Right atrium auricular region (tissue), 2 donors: ENCODE measurements around the gene ST6GALNAC1. TPM values are rescaled to one million over a fixed set of nuclear protein-coding genes. Genes with fewer than 3 reads are reported as not detected.

ENCODE experiments used
- DNase-seq: peaks from one replicate; pipeline ENCODE4 v3.0.0-alpha.2; 2019; ENCODE audit warnings: low spot score
- H3K27ac ChIP-seq, 2 donors: fragments of 200-600 bp; sonication (generic); 1 replicate in 1 of 2; 2 replicates in 1 of 2; pipeline ENCODE4 v1.5.1; 2016 to 2019
- H3K27me3 ChIP-seq, 2 donors: fragments of 200-600 bp; sonication (generic); one replicate each; pipeline versions ENCODE4 v1.5.1 to v1.6.0; 2017 to 2019
- H3K36me3 ChIP-seq: fragments of 200-600 bp; sonication (generic); one replicate; pipeline ENCODE4 v1.5.1; 2016
- H3K4me1 ChIP-seq, 2 donors: fragments of 200-600 bp; sonication (generic); one replicate each; pipeline versions ENCODE4 v1.5.1 to v1.6.0; 2017 to 2019
- H3K4me3 ChIP-seq, 2 donors: fragments of 200-600 bp; sonication (generic); 1 replicate in 1 of 2; 2 replicates in 1 of 2; pipeline ENCODE4 v1.5.1; 2017 to 2019; ENCODE audit warnings: mild to moderate bottlenecking in 1 of 2, moderate library complexity in 1 of 2
- H3K9me3 ChIP-seq, 2 donors: fragments of 200-600 bp; sonication (generic); one replicate each; pipeline ENCODE4 v1.5.1; 2019
- total RNA-seq, 2 donors: library from RNA; depleted of rRNA; stranded (reverse); fragments of >200 nt; gene quantifications; one replicate each; pipeline ENCODE4 v1.1.0, GENCODE V29; 2016
- TF ChIP-seq, protein P1 (sequence below), 2 donors: fragments of 200-600 bp; sonication (generic); IDR thresholded peaks; one replicate each; pipeline ENCODE4 v1.5.1; 2019; ENCODE audit warnings: antibody characterized with exemption in 2 of 2

ST6GALNAC1 gene
- total RNA-seq, 2 donors from 2014 or later, result 2.4 to 7.1 TPM

DNA sequence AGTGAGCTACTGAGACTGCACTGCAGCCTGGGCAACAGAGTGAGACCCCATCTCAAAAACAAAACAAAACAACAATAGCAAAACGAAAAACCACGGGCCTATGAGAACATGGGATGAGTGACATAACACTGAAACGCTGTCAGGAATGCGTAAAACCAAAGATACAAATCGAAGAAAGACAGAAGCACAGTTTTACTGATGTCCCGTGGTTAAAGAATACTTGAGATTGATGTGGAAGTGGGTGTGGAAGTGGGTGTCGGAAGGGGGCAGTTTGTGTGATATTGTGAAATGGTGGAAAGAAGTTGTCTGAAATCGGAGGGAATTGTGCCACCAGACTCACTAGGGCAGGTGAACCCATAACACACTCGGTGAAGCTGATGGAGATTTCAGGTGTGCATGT lies 67.4 kb downstream of the ST6GALNAC1 start:
- Histone ChIP-seq H3K36me3 (no peaks in the 10 kb centered on the region), H3K4me1 (no peaks in the 10 kb centered on the region), H3K4me3 (no peak overlapping the region), H3K9me3 (no peaks in the 10 kb centered on the region), H3K27me3 (no peaks in the 10 kb centered on the region), H3K27ac (no peak overlapping the region)
- TF ChIP-seq, protein P1, sequence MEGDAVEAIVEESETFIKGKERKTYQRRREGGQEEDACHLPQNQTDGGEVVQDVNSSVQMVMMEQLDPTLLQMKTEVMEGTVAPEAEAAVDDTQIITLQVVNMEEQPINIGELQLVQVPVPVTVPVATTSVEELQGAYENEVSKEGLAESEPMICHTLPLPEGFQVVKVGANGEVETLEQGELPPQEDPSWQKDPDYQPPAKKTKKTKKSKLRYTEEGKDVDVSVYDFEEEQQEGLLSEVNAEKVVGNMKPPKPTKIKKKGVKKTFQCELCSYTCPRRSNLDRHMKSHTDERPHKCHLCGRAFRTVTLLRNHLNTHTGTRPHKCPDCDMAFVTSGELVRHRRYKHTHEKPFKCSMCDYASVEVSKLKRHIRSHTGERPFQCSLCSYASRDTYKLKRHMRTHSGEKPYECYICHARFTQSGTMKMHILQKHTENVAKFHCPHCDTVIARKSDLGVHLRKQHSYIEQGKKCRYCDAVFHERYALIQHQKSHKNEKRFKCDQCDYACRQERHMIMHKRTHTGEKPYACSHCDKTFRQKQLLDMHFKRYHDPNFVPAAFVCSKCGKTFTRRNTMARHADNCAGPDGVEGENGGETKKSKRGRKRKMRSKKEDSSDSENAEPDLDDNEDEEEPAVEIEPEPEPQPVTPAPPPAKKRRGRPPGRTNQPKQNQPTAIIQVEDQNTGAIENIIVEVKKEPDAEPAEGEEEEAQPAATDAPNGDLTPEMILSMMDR (IDR thresholded peaks at IDR 0.05), result no peak
- no peak for DNase-seq

DNA sequence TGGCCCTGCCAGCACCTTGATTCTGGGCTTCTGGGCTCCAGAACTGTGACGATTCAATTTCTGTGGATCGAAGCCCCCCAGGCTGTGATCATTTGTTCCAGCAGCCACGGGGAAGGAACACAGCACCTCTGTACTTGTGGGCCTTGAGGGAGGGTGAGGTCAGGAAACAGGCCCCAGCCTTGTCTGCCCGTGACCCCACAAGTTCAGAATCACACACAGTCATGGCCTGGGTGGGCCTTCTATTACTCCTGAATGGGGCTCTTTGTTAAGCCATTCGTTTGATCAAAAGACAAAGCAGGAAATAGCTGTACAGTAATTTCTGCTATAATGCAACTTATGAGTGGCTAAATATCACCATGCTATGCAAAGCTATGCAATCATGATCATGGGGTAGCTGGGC lies 68.0 kb downstream of the ST6GALNAC1 start:
- no peak for DNase-seq
- Histone ChIP-seq H3K27me3 (no peaks in the 10 kb centered on the region), H3K27ac (no peak overlapping the region), H3K9me3 (no peaks in the 10 kb centered on the region), H3K4me1 (no peaks in the 10 kb centered on the region), H3K36me3 (no peaks in the 10 kb centered on the region), H3K4me3 (no peak overlapping the region)
- TF ChIP-seq, protein P1 (IDR thresholded peaks at IDR 0.05), result no peak

Other genes with a start within 250 kb of the ST6GALNAC1 start
- gene UBE2O, start 190.6 kb downstream of the ST6GALNAC1 start, total RNA-seq, result 10 to 100 TPM; 19.5 to 21.8 TPM
- not detected for gene AANAT, start 176.2 kb downstream of the ST6GALNAC1 start, total RNA-seq
- gene RHBDF2, start 142.3 kb downstream of the ST6GALNAC1 start, total RNA-seq, result 10 to 100 TPM; 13.6 to 14.8 TPM
- 10 to 100 TPM; 23.0 to 48.7 TPM for gene CYGB, start 106.0 kb downstream of the ST6GALNAC1 start, total RNA-seq
- 1 to 10 TPM; 2.1 to 3.5 TPM for gene PRCD, start 103.7 kb downstream of the ST6GALNAC1 start, total RNA-seq
- 1 to 10 TPM; 4.5 to 6.4 TPM for gene ST6GALNAC2, start 57.9 kb downstream of the ST6GALNAC1 start, total RNA-seq
- gene MXRA7, start 67.2 kb upstream of the ST6GALNAC1 start, total RNA-seq, result 100 to 1,000 TPM; 440 to 644 TPM
- gene JMJD6, start 82.8 kb upstream of the ST6GALNAC1 start, total RNA-seq, result 10 to 100 TPM; 35.0 to 37.4 TPM
- gene METTL23, start 83.1 kb upstream of the ST6GALNAC1 start, total RNA-seq, result 10 to 100 TPM; 22.6 to 26.8 TPM
- gene SRSF2, start 93.6 kb upstream of the ST6GALNAC1 start, total RNA-seq, result 100 to 1,000 TPM in 1 of 2 donors, 10 to 100 TPM in 1; 78.3 to 135 TPM
- 10 to 100 TPM; 24.8 to 29.3 TPM for gene MFSD11, start 94.4 kb upstream of the ST6GALNAC1 start, total RNA-seq
- gene MGAT5B, start 224.6 kb upstream of the ST6GALNAC1 start, total RNA-seq, result not detected